GM23338 (cell line): ENCODE measurements around the gene MFSD6. TPM values are rescaled to one million over a fixed set of nuclear protein-coding genes. Genes with fewer than 3 reads are reported as not detected.

Experiments
- ATAC-seq: fragments of 200-7000 bp; cut with Tn5 transposase; 3 replicates; pipeline ENCODE4 v1.9.1; 2020
- DNase-seq: peaks from one replicate; pipeline ENCODE4 v3.0.0-alpha.2; 2015; ENCODE audit warnings: low spot score
- H2AFZ ChIP-seq: fragments of 200-600 bp; sonication (generic); 2 replicates; pipeline ENCODE4 v1.8.0; 2016; ENCODE audit warnings: antibody characterized with exemption, mild to moderate bottlenecking, moderate library complexity
- H3F3A ChIP-seq: fragments of 200-600 bp; sonication (generic); replicated peaks from 2 replicates; pipeline ENCODE4 v1.8.0; 2017; ENCODE audit warnings: antibody characterized with exemption, mixed run types, low read depth
- H3K27ac ChIP-seq: fragments of 200-600 bp; sonication (generic); 2 replicates; pipeline ENCODE4 v1.6.1; 2016; ENCODE audit warnings: low read depth
- H3K27me3 ChIP-seq: fragments of 200-600 bp; sonication (generic); 2 replicates; pipeline ENCODE4 v1.8.0; 2016; ENCODE audit warnings: mild to moderate bottlenecking, mixed run types, moderate library complexity; ENCODE audit not compliant: insufficient read depth
- H3K36me3 ChIP-seq: fragments of 200-600 bp; sonication (generic); 2 replicates; pipeline ENCODE4 v1.8.0; 2016; ENCODE audit warnings: mild to moderate bottlenecking; ENCODE audit not compliant: insufficient read depth
- H3K4me1 ChIP-seq: fragments of 200-600 bp; sonication (generic); 2 replicates; pipeline ENCODE4 v1.8.0; 2016; ENCODE audit warnings: mild to moderate bottlenecking, moderate library complexity; ENCODE audit not compliant: insufficient read depth
- H3K4me2 ChIP-seq: fragments of 200-600 bp; sonication (generic); 2 replicates; pipeline ENCODE4 v1.7.1; 2017; ENCODE audit warnings: mixed run types
- H3K4me3 ChIP-seq: fragments of 200-600 bp; sonication (generic); 2 replicates; pipeline ENCODE4 v1.6.1; 2016; ENCODE audit warnings: mixed run types
- H3K79me2 ChIP-seq: fragments of 200-600 bp; sonication (generic); replicated peaks from 2 replicates; pipeline ENCODE4 v1.8.0; 2017; ENCODE audit warnings: mild to moderate bottlenecking; ENCODE audit not compliant: insufficient read depth
- H3K9me2 ChIP-seq: fragments of 200-600 bp; sonication (generic); 2 replicates; pipeline ENCODE4 v1.8.0; 2017; ENCODE audit not compliant: insufficient read depth
- H4K20me1 ChIP-seq: fragments of 200-600 bp; sonication (generic); replicated peaks from 2 replicates; pipeline ENCODE4 v1.8.0; 2017; ENCODE audit warnings: mild to moderate bottlenecking; ENCODE audit not compliant: insufficient read depth
- H3K27ac Mint-ChIP-seq: 2 replicates; pipeline ENCODE4 v1.8.0; 2020; ENCODE audit warnings: inconsistent platforms, mild to moderate bottlenecking, moderate library complexity, mixed read lengths
- H3K27me3 Mint-ChIP-seq: 3 replicates; pipeline ENCODE4 v1.8.0; 2022; ENCODE audit warnings: low read depth, mild to moderate bottlenecking, moderate library complexity, mixed read lengths, inconsistent platforms; ENCODE audit not compliant: insufficient read depth, poor library complexity
- H3K36me3 Mint-ChIP-seq: 3 replicates; pipeline ENCODE4 v1.8.0; 2021; ENCODE audit warnings: low read depth, mild to moderate bottlenecking, inconsistent platforms, moderate library complexity, mixed read lengths
- H3K4me1 Mint-ChIP-seq: 3 replicates; pipeline ENCODE4 v1.8.0; 2020; ENCODE audit warnings: mild to moderate bottlenecking, inconsistent platforms, mixed read lengths
- H3K4me3 Mint-ChIP-seq: 3 replicates; pipeline ENCODE4 v1.8.0; 2021; ENCODE audit warnings: moderate library complexity, mild to moderate bottlenecking, inconsistent platforms, mixed read lengths
- H3K9me3 Mint-ChIP-seq: 3 replicates; pipeline ENCODE4 v1.8.0; 2020; ENCODE audit warnings: moderate library complexity, mild to moderate bottlenecking, inconsistent platforms, mixed read lengths
- CREB1 ChIP-seq: fragments of 250-450 bp; sonication (Bioruptor Pico); IDR thresholded peaks from 2 replicates; pipeline ENCODE4 v1.5.0; 2020; ENCODE audit warnings: low read depth, mild to moderate bottlenecking, moderate library complexity
- EZH2 ChIP-seq: fragments of 200-600 bp; sonication (generic); IDR thresholded peaks from one replicate; pipeline ENCODE4 v1.8.0; 2017; ENCODE audit warnings: antibody characterized with exemption, mild to moderate bottlenecking, low read depth; ENCODE audit not compliant: unreplicated experiment
- JUNB ChIP-seq: IDR thresholded peaks from one replicate; pipeline ENCODE4 v1.6.1; 2016; ENCODE audit warnings: antibody characterized with exemption; ENCODE audit not compliant: unreplicated experiment
- NANOG ChIP-seq: IDR thresholded peaks from 2 replicates; pipeline ENCODE4 v1.6.1; 2016; ENCODE audit warnings: antibody characterized with exemption, borderline replicate concordance
- STAT1 ChIP-seq: IDR thresholded peaks from one replicate; pipeline ENCODE4 v1.6.1; 2016; ENCODE audit warnings: antibody characterized with exemption; ENCODE audit not compliant: unreplicated experiment
- ZNF331 ChIP-seq: fragments of 250-450 bp; sonication (Bioruptor Pico); IDR thresholded peaks from 2 replicates; pipeline ENCODE4 v1.5.0; 2020; ENCODE audit warnings: low read depth, mild to moderate bottlenecking, moderate library complexity
- polyA plus RNA-seq: library from polyadenylated mRNA; unstranded; fragments of >200 nt; fragmentation: Nextera tagmentation; extraction: Ambion mirVana; gene quantifications from 2 replicates; pipeline ENCODE4 v1.2.1, GENCODE V29; 2016
- total RNA-seq: library from RNA; depleted of rRNA; stranded (reverse); fragments of >200 nt; shearing (Covaris generic); gene quantifications from 2 replicates; pipeline ENCODE4 v1.2.3, GENCODE V29; 2014
- TF ChIP-seq, protein P1 (sequence below): fragments of 250-450 bp; sonication (Bioruptor Pico); IDR thresholded peaks from 2 replicates; pipeline ENCODE4 v1.5.0; 2020; ENCODE audit warnings: mild to moderate bottlenecking, moderate library complexity

MFSD6 gene
- total and polyA plus RNA-seq, 2 experiments from 2014 or later = 2.3 to 9.6 TPM

DNA sequence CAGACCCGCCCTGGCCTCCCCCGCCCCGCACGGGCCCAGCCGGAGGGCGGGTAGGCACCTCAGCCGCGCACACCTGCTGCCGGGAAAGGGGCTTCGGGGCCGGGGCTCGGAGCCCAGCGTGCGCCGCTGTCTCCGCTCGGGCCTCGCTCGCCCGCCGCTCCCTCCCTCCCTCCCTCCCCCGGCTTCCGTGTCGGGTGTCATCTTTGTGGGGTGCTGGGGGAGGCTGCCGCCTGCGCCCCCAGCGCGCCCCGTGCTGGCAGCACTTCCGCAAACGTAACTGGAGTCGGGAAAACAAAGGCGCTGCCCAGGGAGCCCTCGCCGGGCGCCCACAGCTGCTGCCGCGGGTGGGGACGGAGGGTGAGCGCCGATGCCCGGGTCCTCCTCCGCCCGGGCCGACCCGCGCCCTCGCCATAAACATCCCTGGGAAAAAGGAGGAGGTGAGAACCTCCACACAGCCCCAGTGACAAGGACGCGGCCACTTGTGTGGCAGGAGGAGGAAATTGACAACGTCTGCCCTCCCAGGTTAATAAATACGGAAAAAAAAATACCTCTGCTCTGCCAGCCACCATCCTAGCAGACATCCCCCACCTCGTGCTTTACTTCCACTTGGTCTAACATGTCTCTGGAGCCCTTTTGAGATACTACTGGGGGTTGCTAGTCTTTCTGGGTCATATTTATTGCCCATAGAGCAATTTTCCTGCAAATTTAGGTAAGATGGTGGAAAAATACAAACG is 550 bp downstream of the MFSD6 start (continued):
- TF ChIP-seq, protein P1, sequence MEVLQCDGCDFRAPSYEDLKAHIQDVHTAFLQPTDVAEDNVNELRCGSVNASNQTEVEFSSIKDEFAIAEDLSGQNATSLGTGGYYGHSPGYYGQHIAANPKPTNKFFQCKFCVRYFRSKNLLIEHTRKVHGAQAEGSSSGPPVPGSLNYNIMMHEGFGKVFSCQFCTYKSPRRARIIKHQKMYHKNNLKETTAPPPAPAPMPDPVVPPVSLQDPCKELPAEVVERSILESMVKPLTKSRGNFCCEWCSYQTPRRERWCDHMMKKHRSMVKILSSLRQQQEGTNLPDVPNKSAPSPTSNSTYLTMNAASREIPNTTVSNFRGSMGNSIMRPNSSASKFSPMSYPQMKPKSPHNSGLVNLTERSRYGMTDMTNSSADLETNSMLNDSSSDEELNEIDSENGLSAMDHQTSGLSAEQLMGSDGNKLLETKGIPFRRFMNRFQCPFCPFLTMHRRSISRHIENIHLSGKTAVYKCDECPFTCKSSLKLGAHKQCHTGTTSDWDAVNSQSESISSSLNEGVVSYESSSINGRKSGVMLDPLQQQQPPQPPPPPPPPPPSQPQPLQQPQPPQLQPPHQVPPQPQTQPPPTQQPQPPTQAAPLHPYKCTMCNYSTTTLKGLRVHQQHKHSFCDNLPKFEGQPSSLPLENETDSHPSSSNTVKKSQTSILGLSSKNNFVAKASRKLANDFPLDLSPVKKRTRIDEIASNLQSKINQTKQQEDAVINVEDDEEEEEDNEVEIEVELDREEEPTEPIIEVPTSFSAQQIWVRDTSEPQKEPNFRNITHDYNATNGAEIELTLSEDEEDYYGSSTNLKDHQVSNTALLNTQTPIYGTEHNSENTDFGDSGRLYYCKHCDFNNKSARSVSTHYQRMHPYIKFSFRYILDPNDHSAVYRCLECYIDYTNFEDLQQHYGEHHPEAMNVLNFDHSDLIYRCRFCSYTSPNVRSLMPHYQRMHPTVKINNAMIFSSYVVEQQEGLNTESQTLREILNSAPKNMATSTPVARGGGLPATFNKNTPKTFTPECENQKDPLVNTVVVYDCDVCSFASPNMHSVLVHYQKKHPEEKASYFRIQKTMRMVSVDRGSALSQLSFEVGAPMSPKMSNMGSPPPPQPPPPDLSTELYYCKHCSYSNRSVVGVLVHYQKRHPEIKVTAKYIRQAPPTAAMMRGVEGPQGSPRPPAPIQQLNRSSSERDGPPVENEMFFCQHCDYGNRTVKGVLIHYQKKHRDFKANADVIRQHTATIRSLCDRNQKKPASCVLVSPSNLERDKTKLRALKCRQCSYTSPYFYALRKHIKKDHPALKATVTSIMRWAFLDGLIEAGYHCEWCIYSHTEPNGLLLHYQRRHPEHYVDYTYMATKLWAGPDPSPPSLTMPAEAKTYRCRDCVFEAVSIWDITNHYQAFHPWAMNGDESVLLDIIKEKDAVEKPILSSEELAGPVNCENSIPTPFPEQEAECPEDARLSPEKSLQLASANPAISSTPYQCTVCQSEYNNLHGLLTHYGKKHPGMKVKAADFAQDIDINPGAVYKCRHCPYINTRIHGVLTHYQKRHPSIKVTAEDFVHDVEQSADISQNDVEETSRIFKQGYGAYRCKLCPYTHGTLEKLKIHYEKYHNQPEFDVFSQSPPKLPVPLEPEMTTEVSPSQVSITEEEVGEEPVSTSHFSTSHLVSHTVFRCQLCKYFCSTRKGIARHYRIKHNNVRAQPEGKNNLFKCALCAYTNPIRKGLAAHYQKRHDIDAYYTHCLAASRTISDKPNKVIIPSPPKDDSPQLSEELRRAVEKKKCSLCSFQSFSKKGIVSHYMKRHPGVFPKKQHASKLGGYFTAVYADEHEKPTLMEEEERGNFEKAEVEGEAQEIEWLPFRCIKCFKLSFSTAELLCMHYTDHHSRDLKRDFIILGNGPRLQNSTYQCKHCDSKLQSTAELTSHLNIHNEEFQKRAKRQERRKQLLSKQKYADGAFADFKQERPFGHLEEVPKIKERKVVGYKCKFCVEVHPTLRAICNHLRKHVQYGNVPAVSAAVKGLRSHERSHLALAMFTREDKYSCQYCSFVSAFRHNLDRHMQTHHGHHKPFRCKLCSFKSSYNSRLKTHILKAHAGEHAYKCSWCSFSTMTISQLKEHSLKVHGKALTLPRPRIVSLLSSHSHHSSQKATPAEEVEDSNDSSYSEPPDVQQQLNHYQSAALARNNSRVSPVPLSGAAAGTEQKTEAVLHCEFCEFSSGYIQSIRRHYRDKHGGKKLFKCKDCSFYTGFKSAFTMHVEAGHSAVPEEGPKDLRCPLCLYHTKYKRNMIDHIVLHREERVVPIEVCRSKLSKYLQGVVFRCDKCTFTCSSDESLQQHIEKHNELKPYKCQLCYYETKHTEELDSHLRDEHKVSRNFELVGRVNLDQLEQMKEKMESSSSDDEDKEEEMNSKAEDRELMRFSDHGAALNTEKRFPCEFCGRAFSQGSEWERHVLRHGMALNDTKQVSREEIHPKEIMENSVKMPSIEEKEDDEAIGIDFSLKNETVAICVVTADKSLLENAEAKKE (CRISPR knock-in tag) = no peak
- no peak for TF ChIP-seq STAT1
- TF ChIP-seq JUNB = no peak
- peak; percentile 32 for TF ChIP-seq EZH2

DNA sequence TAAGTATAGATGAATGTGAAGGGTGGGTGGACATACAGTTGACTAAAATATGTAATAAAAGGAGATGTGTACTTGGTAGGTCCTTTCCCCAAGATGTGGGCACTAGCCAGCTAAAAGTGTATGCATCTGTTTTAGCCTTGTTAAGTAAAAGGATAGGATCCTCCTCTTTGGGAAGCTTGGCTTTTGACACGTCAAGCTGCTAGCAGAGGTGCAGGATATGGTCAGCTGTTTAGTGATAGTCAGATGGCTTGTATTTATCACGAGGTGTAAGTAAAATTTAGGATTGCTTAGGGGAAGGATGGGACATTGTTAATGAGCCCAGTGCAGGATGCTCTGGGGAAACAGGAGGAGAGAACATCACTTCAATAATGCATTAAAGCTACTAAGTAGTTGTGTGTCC is 1.5 kb downstream of the MFSD6 start:
- ATAC-seq = no peak
- H2AFZ ChIP-seq = no peak overlapping the region; the same call in 1 of the 2 replicates
- no peaks in the 10 kb centered on the region for H3K36me3 ChIP-seq
- no peak for TF ChIP-seq NANOG
- TF ChIP-seq JUNB = no peak
- no peak for TF ChIP-seq ZNF331 (CRISPR knock-in tag)
- TF ChIP-seq CREB1 (CRISPR knock-in tag) = no peak
- peaks cover 48% of the 10 kb centered on the region for H3K27me3 ChIP-seq
- no peaks in the 10 kb centered on the region for H3K9me2 ChIP-seq
- H3K27ac ChIP-seq = no peak overlapping the region
- Mint-ChIP-seq H3K27me3 (peaks cover 7% of the 10 kb centered on the region), H3K4me3 (peak overlapping the region; percentile 78; the same call in 1 of the 3 replicates), H3K9me3 (no peaks in the 10 kb centered on the region), H3K4me1 (peaks cover 32% of the 10 kb centered on the region), H3K27ac (no peak overlapping the region), H3K36me3 (no peaks in the 10 kb centered on the region)
- no peaks in the 10 kb centered on the region for H4K20me1 ChIP-seq
- H3F3A ChIP-seq = no peaks in the 10 kb centered on the region
- H3K4me2 ChIP-seq = peak overlapping the region; percentile 98
- DNase-seq = no peak
- H3K79me2 ChIP-seq = no peaks in the 10 kb centered on the region
- H3K4me3 ChIP-seq = peak overlapping the region; percentile 90
- peaks cover 40% of the 10 kb centered on the region for H3K4me1 ChIP-seq
